CD4-positive, alpha-beta T cell treated with Interleukin-2 at 100 ng/mL for 4 hours (primary cell): ENCODE data around the gene LRRC30.

Experiments
- DNase-seq: peaks from one replicate; pipeline ENCODE4 v3.0.0-alpha.2; 2020; ENCODE audit warnings: low spot score

Gene LRRC30

DNA sequence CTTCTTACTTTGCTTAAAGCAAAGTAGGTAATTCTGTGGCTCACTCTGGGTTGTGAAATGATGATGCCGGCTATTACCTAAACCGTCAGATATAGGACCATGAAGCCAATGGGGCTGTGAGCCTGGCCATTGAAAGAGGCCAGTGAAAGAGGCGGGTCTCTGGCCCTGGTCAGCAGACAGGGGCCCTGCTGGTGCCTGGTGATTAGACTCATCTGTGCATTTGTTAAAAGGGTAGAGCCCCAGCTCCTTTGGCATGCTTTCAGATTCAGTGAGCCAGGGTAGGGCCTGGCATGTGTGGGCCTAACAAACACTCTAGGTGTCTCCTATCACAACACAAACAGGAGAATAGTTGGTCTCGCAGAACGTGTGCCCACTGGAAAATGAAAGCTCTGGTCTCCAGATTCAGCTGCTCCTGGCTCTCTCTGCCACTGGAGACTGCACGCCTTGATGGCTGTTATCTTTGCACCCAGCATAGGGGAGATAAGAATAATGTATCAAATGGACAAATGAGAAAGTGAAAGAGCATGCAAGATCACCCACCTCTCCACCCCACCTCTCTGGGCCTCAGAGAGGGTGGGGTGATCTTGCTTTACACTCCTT, 6.9 kb downstream of the LRRC30 start:
- DNase-seq, result no peak

DNA sequence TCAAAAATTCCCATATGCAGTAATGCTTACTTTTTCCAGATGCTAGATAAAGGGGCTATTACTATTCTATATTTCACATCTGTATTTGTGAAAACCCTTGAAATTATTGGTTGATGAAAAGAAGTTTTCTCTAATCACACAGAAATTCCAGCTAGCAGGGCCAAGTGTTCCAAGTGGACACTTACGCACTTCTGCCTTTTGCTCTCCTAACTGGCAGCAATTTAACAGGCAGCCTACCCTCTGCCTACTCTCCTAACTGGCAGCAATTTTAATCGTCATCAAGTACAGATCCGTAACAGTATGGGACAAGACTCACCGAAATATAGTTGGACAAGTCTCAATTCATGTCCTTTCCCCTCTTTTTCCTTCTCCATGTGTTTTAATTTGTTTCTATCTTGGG, 12.0 kb downstream of the LRRC30 start:
- DNase-seq, result no peak

DNA sequence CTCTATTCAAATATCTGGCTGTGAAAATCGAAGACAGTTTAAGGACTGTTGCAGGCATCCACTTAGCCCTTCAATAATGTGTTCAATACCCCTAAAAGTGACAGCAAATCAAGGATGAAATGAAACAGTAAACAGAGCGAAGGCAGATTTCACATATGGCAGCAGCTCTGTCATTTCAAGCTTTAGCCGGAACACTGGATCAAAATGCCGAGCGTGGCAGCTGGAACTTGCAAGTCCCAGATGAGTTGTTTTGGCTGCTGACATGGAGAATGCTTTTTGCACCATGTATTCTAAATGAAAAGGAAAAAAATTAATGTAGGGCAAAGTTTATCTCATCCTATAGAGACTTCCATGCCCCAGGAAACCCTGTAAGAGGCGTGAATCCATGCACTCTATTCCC, 18.0 kb downstream of the LRRC30 start:
- DNase-seq, result no peak

DNA sequence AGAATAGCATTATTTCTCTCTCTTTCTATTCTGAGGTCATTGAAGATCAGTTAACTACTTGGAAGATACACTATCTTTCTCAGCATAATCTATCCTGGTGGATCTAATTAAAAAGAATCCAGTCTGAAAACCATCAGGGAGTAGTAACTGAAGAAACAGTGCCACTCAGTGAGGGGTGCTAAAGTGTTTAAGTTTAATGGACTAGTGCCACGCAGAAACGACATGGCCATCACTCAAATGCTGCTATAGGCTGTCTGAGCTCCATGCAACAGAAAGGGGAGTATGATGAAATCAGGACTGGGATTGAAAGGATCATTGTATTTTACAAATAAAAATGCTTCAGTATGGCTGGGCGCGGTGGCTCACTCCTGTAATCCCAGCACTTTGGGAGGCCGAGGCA, 23.3 kb downstream of the LRRC30 start:
- no peak for DNase-seq

DNA sequence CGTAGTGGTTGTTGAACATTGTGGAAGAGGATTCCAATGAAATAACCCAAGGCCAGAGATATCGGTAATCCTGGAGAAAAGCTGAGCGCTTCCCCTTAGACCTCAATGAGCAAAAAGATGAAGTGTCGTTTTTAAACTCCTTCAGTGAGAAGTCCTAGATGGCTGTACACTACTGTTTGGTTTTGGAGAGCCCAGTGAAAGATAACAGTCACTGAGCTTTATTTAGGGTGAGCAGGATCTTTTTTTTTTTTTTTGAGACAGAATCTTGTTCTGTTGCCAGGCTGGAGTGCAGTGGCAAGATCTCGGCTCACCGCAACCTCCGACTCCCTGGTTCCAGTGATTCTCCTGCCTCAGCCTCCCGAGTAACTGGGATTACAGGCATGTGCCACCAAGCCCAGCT, 24.2 kb downstream of the LRRC30 start:
- no peak for DNase-seq

DNA sequence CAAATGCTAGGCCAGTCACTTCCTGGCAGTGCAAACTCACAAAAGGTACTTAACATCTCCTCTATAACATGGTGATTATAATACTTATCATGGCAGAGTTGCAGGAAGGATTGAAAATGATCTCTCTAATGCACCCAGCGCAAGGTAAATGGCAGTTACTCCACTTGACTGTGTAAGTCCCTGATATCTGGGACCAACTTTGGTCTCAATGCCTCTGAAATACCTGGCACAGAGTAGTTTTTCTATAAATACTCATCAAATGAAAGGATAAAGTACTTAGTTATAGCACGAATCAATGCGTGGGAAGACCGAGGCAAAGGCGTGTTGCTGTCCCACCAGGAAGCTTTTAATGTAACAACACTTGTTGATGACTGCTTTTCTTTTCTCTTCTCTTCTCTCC, 24.8 kb downstream of the LRRC30 start:
- no peak for DNase-seq

DNA sequence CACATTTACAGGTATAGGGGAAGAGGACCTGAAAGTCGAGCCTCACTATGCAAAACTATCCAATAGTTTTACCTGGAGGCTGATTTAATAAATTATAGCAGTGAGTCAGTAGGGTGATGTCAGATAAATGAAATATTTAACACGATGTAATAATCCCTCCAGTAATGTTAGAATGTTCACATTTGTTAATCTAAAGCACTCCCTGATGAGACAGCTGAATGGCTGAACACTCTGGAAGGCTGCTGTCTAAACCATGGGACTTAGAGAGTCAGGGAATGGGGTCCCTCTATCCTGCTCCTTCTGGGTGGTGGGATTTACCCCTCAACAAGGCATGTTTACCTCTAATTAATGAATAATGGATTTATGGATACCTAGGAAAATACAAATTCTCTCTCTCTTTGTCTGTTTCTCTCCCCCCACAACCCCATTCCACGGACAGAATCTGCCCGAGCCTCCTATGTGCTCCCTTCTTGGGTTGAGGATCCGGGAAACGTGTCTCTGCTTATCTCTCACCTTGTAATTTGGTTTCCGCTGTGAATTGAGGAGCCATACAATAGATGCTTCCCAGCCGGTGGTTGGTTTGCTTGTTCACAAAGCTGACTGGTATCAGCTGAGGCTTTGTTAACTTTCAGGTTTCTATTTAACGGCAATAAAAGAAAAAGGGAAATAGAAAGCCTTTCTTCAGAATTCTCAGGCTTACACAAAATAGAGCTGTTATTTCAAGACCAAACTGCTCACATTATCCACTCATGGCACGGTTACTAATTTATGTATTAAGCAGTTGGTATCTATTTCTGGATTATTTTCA, 25.9 kb downstream of the LRRC30 start:
- no peak for DNase-seq

DNA sequence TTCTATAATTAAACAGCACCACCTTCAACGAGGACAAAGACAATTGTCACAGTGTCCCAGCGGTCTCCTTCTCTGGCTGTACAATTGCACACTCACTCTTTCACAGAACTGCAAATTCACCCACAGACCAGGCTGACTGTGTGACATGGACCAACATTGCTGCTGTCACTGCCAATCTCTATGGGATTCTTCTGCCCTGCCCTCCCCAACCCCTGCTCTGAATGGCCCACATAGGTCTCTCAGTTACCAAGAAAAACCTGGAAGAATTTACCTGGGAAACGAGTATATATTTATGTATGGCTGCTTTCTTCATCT, 26.5 kb downstream of the LRRC30 start:
- DNase-seq, result no peak

DNA sequence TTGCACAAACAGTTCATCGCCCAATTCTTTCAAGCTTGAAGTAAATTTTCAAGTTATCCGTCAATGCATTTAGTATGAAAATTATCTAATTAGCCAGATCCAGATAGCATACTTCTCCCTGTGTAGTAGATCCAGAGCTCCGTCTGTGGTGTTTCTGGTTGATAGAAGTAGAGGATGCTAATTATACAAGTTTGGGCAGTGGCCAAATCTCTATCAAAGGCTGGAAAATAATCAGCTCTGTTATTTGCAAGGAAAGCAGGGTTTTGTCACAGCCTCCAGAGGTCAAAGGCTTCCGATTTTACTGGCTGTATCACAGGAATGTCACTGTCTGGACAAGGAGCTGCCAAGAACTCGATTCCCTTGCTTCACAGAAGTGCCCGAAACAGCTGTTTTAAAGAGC, 28.6 kb downstream of the LRRC30 start:
- DNase-seq, result no peak

DNA sequence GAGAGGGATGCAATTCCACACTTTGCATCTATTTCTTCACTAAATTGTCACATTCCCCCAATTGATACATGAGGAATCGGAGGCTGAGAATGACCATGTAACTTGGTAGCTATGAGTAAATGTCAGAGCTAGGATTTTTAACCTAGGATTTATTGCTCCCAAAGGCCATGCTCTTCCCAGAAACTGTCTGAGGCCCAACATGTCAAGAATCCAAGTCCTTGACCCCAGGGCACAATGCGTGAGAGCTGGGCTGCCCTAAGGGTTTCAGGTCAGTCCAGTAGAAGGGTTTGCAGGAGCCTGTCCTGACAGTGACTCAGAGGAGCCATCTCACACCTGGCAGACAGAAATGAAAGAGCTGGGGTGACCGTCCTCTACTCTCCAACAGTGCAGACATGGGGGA, 30.3 kb downstream of the LRRC30 start:
- DNase-seq, result no peak

DNA sequence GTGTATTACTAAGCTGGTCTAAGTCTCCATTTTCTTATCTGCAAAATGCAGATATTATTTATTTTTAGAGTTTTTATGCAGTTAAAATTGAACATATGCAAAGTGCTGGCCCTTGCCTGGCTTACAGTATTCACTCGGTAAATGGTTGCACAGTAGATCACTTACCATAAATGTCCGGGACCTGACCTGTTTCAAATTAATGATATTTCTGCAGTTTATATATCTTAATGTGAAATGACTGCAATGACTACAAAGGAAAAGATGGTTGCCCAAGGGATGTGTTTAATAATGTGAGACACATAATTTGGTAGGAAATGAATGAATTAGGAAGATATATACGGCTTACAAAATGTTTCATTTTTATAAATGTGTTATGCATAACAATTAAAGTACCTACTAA, 37.1 kb downstream of the LRRC30 start:
- no peak for DNase-seq

DNA sequence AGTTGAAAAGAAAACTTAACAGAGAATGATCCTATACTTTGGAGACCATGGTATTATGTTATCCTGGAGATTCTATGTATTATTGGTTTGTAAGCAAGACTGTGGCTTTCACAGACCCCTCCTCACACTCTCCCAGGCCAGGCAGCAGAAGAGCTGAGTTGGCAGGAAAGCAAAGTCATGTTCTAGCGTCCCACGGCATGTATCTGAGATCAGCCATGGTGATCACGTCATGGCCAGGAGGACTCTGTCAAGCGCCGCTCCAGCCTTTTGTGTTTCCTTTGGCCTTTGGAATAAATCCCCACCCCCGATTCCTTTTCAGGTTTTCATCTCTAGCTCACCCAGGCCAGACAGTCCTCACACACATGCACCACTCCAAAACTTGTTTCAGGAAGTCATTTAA, 39.1 kb downstream of the LRRC30 start:
- DNase-seq, result no peak

DNA sequence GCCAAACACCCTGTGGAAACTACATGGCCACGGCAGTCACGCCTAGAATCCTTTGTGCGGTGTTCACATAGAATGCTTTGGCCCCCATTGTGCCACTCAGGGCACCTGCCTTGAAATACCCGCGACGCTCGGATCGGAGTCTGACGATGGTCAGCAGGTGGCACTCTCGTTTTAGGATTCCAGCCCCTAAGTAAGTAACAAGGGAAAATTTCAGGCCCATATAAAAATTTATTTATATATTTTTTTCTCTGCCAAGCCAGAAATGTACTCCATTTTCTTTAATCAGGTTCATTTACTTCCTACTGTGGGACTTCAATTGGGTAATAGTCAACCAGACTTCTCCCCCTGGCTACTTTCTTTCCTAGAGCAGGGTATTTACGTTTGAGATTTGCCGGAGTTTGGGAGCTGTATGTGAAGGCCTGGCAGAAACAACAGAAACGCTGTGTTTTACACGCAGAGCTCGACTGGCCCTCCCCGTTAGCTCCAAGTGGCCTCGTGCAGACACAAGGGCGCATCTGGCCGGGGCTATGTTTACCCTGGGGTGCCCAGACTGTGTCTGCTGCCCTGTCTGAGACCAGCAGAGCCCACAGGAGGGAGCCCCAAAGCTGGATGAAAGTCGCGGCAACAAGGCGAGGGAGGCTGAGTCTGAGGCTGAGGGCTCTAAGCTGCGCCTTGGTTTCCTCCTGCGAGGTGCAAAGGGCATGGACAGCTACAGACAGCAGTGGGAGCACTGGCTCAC, 41.6 kb downstream of the LRRC30 start:
- DNase-seq, result no peak

DNA sequence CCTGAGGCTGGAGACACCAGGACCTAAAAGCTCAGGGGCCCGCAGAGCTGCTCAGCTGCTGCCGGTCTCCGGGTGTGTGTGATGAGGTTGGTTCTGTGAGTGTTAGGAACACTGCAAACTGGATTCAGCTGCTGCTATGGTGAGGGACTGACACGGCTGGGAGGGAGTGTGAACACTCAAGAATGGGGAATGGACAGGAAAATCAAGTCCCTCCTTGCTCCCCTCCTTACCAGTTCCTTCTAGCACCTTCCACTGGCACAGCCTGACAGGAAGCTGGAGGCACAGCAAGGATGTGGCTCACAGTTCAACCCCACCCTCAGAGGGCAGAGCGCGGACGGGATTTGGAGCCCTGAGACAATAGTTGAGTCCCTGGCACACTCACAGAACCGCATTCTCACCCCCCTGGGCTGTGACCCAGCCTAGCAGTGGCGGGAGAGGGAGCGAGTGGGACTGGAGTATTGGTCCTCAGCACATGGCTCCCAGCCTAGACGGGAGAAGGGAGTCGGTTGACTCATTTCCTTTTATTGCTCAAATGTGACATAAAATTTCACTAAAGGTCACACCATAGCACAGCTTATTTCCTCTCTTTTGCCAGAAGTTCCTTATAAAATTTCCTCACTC, 42.5 kb downstream of the LRRC30 start:
- no peak for DNase-seq

DNA sequence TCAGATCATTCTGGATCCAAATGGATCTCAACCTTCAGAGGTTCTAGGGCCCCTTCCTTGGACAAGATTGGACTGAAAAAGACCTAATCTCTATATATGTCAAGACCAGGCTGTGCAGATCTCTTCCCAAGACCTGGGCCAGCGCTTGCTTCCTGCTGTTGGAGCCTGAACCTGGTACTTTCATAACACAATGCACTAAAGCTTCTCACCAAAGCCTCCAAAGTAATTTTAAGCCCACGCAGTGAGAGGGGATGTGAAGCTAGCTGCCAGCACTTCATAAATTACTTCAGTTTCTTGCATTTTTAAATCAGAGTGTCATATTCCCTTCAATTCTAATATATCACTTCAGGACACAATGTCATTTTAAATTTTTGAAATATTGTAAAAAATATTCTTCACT, 50.7 kb downstream of the LRRC30 start:
- DNase-seq, result no peak
